ENCODE data around the gene STYK1. TPM values are rescaled to one million over a fixed set of nuclear protein-coding genes. Genes with fewer than 3 reads are reported as not detected.

Gene STYK1, protein sequence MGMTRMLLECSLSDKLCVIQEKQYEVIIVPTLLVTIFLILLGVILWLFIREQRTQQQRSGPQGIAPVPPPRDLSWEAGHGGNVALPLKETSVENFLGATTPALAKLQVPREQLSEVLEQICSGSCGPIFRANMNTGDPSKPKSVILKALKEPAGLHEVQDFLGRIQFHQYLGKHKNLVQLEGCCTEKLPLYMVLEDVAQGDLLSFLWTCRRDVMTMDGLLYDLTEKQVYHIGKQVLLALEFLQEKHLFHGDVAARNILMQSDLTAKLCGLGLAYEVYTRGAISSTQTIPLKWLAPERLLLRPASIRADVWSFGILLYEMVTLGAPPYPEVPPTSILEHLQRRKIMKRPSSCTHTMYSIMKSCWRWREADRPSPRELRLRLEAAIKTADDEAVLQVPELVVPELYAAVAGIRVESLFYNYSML
- 0.99 to 1.4 TPM (median 1.0 TPM) in 3 replicates for total RNA-seq

DNA sequence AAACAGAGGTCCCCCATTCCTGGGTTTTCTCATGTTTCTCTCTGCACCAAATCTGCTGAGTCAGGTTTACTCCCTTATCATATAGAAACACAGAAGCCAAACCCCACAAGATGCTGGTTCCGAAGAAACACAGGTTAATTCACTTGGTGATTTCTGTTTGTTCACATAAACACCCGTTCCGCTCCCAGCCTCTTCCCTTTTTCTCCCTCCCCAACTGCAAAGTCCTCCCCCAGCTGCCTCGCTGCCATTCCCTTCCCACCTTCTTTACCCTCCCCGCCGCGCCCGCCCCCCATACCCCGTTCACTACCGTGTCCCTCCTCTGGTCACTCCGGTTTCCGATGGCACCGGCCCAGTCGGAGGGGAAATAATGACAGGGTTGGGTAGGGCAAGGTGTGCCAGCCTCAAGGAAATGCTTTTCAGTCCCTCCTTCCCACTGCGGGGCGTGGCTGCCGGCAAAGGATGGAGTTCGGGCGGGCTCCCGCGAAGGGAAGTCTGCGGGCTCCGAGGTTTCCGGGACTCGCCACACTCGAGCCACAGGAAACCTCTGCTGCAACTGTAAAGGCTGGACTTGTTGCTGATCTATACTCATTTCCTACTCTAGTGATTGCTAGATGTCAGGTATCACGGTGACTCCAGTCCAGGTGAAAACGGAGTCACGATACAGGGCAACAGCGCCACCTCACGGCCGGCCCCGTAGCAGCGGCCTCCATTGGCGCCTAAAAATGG lies at the start of gene STYK1:
TSS of gene STYK1 (minus strand) at position 394 of the 726 bp plus-strand sequence. CDS start 39,434 bp downstream, outside the sequence.
- TF ChIP-seq, protein P1, sequence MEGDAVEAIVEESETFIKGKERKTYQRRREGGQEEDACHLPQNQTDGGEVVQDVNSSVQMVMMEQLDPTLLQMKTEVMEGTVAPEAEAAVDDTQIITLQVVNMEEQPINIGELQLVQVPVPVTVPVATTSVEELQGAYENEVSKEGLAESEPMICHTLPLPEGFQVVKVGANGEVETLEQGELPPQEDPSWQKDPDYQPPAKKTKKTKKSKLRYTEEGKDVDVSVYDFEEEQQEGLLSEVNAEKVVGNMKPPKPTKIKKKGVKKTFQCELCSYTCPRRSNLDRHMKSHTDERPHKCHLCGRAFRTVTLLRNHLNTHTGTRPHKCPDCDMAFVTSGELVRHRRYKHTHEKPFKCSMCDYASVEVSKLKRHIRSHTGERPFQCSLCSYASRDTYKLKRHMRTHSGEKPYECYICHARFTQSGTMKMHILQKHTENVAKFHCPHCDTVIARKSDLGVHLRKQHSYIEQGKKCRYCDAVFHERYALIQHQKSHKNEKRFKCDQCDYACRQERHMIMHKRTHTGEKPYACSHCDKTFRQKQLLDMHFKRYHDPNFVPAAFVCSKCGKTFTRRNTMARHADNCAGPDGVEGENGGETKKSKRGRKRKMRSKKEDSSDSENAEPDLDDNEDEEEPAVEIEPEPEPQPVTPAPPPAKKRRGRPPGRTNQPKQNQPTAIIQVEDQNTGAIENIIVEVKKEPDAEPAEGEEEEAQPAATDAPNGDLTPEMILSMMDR (IDR thresholded peaks at IDR 0.05; ENCODE audit: unreplicated experiment): peak; percentile 95
- H3K27me3 Mint-ChIP-seq (ENCODE audit: low read depth): peaks cover 18% of the 10 kb centered on the region

DNA sequence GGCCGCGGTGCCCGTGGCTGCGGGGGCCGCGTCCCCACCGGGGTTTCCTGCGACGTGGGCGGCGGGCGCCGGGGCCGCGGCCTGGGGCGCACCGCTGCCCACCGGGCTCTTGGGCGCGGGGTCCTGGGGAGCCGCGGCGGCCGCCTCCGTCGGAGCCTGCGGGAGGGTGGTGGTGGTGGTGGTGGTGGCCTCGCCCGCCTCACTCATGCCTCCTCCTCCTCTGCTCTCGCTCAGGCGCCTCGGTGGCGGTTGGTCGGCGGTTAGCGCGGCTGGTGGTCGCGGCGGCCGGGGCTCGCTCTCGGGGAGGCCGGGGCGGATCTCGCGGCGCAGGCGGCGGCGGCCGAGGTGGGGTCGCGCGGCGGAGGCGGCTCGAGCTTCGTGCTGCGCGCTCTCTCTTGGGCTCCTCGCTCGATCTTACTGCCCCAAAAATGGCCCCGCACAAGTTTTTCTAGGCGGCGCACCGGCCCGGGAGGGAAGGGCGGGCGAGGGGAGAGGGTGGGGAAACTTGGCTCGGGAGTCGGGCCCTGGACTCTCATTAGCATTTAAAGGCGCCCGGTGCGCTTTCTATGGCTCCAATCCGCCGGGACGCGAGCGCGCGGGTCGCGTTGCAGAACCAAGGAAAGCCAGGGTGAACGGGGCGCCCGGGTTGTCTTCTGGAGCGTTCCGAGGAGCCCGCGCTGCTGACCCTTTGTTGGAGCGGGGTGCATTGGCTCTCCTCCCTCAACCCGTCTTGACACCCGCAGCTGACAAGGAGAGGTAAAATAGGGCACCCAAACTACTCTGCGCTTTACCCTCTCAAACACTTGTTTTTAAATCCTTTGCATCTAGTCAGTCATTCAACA lies 49.3 kb upstream of the STYK1 start, which contains the start of gene YBX3:
TSS of gene YBX3 (minus strand) at position 419 of the 842 bp plus-strand sequence. CDS start at position 207, 212 bp downstream.
- Mint-ChIP-seq H3K9me3 (no peaks in the 10 kb centered on the region), H3K36me3 (no peaks in the 10 kb centered on the region), H3K4me3 (peak within 1 kb of the TSS; percentile 82), H3K4me1 (peaks cover 50% of the 10 kb centered on the region), H3K27me3 (ENCODE audit: low read depth) (no peaks in the 10 kb centered on the region), H3K27ac (peak within 1 kb of the TSS; percentile 95)
- TF ChIP-seq, protein P1 (IDR thresholded peaks at IDR 0.05; ENCODE audit: unreplicated experiment): no peak
- DNase-seq (ENCODE audit: low spot score in 2 of 2, unreplicated experiment in 2 of 2): peak; percentile 56 to 82

More for the DNA sequence above, at the start of gene STYK1:
- Mint-ChIP-seq H3K4me3 (peak within 1 kb of the TSS; percentile 74), H3K36me3 (no peaks in the 10 kb centered on the region), H3K27ac (peak within 1 kb of the TSS; percentile 30), H3K4me1 (peaks cover 7% of the 10 kb centered on the region), H3K9me3 (peaks cover 4% of the 10 kb centered on the region)
- peak; percentile 31 to 82 for DNase-seq (ENCODE audit: low spot score in 2 of 2, unreplicated experiment in 2 of 2)

DNA sequence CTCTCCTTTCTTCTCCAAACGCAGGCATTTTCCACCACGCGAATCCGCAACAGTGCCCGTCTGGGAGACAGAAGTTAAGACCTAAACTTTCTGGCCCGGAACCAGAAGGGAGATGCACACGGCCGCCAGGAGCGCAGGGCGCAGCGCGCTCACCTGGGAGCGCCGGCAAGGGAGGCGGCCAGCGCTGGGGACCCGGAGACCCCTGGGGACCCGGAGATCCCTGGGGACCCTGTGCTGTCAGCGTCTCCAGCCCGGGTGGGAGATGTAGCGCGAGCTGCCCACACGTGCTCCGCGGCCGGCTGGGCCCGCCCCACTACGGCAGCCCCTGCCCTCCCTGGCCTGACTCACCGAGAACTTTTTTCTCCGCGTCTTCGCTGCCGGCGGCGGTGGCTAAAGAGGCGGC lies 48.7 kb upstream of the STYK1 start:
- DNase-seq (ENCODE audit: low spot score in 2 of 2, unreplicated experiment in 2 of 2): peak; percentile 24 to 63
- no peaks in the 10 kb centered on the region for H3K36me3 Mint-ChIP-seq
- H3K9me3 Mint-ChIP-seq: no peaks in the 10 kb centered on the region
- H3K27me3 Mint-ChIP-seq (ENCODE audit: low read depth): no peaks in the 10 kb centered on the region
- H3K4me3 Mint-ChIP-seq: peak overlapping the region; percentile 81
- peak overlapping the region; percentile 95 for H3K27ac Mint-ChIP-seq
- peaks cover 54% of the 10 kb centered on the region for H3K4me1 Mint-ChIP-seq
- TF ChIP-seq, protein P1 (IDR thresholded peaks at IDR 0.05; ENCODE audit: unreplicated experiment): no peak

DNA sequence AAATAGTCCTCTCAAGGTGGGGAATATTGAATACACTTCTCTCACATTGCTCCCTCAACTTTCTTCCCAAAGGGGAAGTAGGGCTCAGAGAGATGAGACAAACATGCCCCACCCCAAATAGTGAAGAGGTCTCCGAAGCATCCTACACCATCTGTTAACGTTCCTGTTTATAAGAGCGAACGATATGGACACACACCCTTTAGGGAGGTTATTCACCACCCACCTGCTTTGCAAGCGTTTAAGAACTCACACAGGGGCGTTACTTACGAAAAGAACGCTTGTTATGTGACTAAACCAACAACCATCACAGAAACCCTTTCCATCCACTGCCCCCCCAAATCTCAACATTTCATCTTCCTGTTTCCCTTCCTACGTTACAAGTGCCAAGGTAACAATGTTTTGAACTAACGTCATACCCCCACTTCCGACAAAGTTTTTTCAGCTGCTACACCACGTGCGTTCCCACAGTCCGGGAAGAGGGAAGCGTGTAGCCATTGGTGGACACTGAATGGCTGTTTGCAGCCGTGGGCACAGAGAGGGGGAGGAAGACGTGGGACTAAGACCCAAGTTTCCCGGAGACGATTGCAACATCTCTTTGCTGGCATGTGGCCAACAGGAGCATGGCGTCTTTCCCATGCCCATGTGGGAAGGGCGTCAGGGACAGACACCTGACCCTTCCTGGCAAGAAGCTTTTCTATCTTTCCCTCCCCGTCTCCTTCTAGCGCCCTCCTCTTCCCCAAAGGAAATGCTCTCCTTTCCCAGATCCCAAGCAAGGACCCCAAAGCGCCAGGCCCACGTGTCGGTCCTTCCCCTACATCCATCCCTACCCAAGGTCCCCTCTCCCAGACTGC lies 48.0 kb upstream of the STYK1 start:
- Mint-ChIP-seq H3K9me3 (no peaks in the 10 kb centered on the region), H3K4me1 (peaks cover 55% of the 10 kb centered on the region), H3K36me3 (no peaks in the 10 kb centered on the region), H3K27me3 (ENCODE audit: low read depth) (no peaks in the 10 kb centered on the region), H3K27ac (peak overlapping the region; percentile 95), H3K4me3 (peak overlapping the region; percentile 81)
- TF ChIP-seq, protein P1 (IDR thresholded peaks at IDR 0.05; ENCODE audit: unreplicated experiment): no peak
- peak; percentile 67 to 80 for DNase-seq (ENCODE audit: low spot score in 2 of 2, unreplicated experiment in 2 of 2)
